NK-92 treated with Interleukin-12 subunit alpha and Interleukin-12 subunit beta, amount 100 ng/mL, for 24 hours (cell line): Measurements from ENCODE around the gene IFNL2.
"Not testable (repeated sequence)": the region's sequence is repeated elsewhere in the genome, so short reads cannot be mapped to it uniquely, and the experiment has no call there.

Experiments
- DNase-seq: peaks from one replicate; lab custom pipeline; 2025; lab: John Stamatoyannopoulos, UW

IFNL2 gene

GRCh38 chr19:39253374-39254149 is 14.6 kb upstream of the IFNL2 start:
- DNase-seq = no peak

DNA sequence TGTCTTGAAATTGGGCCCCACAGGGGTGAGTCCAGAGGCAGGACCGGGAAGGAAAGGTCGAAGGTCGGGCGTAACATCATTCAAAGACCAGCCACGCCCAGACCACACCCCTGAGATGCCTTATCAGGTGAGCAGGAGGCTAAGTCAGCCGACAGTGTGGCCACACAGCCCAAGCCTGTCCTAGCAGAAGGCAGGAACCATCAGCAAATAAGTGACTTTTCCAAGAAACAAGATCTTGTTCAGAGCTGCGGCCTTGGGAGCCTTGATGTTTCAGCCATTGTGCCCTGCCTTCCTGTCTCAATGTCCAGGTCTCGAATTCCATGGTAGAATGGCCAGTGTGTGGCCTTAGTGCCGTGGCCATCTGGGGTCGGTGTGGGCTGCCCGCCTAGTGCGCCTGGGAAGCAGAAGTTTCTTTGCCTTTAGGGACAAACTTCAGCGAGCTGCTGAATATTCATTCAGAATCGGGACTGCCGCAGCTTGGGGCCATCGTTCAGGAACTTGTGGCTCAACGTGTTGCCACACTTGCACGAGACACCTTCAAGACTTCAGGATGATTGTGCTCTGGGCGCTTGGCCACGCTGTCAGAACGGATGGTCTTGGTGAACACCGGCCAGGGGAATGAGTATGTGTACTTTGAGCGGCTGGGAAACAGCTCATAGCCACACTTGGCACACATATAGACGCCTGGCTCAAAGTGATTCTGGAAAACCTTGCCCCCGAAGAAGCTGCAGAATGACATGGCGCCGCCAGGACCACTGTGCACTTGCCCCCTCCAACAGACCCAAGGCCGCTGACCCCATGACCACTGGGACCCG is 13.5 kb upstream of the IFNL2 start:
- no peak for DNase-seq

- no peak for DNase-seq
These were observed 11.0 kb upstream of the IFNL2 start for GRCh38 chr19:39257227-39257626.

- no peak for DNase-seq
These were observed 6.5 kb upstream of the IFNL2 start for GRCh38 chr19:39261704-39262103.

DNA sequence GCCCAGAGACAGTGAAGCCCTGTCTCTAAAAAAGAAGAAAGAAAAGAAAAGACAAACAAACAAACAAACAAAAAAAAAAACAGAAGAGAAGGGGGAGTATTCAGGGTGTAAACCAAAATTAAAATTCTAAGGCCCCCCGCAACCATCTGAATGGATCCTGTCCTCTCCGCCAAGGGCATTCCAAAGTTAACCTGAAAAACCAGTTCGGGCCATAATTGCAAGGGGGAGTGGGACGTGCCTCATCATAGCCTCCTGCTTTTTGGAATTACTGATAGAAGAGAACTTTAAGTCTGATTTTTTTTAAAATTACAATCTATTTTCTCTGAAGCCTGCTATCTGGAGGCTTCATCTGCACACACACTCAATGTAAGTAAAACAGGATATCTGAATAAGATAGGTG is 5.7 kb upstream of the IFNL2 start:
- DNase-seq = no peak

- no peak for DNase-seq
These were observed 4.3 kb upstream of the IFNL2 start for GRCh38 chr19:39263912-39264305.

- DNase-seq = no peak
These were observed 3.6 kb upstream of the IFNL2 start for GRCh38 chr19:39264306-39265290.

DNA sequence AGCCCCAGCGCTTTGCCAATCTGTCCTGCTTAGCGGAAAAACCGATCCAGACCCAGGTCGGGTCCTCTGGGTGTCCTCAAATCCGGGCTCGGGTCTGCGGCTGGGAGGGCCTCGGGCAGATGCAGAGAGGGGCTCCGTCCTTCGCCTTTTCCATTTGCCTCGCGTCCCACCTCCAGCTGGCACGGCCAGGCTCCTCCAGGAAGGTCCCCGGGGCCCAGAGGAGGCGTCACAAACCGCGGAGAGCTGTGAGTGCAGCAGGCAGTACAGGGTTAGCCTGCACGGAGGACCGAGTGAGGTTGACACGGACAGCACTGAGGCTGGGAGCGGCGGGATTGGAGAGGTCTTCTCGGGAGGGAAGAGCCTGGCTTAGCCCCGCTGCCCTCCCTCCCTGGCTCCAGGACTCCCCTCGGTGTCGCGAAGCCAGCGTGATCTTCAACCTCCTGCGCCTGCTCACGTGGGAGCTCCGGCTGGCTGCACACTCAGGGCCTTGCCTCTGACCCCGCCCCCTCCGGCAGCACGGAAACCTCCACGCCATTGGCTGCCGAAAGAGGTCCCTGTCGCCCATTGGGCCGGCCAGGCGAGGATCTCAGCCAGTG is 2.8 kb upstream of the IFNL2 start:
- no peak for DNase-seq

- not testable (repeated sequence) for DNase-seq
These were observed 481 bp downstream of the IFNL2 start for GRCh38 chr19:39268531-39269223.

GRCh38 chr19:39269369-39269768 is 1.2 kb downstream of the IFNL2 start:
- DNase-seq = not testable (repeated sequence)

DNA sequence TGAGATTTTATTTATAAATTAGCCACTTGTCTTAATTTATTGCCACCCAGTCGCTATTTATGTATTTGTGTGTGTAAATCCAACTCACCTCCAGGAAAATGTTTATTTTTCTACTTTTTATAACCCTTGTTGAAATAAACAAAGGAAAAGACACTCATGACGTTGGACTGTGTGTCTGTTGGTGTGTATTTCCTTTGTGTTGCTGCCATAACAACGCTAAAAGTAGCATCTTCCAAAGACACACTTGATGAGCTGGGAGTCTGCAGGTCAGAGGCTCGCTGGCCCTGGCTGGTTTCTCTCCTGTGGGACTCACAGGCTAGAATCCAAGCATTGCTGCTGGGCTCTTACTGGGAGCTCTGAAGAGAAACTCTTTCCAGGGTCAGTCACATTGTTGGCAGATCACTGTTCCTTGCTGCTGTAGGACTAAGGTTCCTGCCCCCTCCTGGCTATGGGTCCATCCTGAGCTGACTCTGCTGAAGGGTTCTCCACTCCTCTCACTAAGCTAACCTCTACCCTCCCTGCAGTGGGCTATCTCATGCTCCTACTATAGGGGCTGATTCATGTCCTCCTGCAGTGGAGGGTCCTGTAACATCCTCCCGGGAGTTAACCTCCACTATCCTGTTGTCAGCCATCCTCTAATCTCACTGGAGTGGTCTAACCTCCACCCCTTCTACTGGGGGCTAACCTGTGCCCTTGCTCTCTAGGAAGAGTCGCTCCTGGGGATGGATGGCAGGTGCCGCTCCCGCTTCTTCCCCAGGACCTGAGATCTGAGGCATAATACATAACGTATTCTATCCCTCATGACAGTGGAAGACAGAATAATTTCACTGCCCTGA is 2.1 kb downstream of the IFNL2 start:
- no peak for DNase-seq

DNA sequence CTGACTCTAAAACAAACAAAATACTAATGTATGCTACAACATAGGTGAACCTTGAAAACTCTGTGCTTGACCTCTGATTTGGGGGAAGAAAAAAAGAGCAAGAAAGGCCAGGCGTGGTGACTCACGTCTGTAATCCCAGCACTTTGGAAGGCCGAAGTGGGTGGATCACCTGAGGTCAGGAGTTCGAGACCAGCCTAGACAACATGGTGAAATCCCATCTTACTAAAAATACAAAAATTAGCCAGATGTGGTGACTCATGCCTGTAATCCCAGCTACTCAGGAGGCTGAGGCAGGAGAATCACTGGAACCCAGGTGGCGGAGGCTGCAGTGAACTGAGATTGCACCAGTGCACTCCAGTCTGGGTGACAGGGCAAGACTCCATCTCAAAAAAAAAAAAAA is 5.7 kb downstream of the IFNL2 start:
- not testable (repeated sequence) for DNase-seq

GRCh38 chr19:39275578-39275977 is 7.4 kb downstream of the IFNL2 start:
- DNase-seq = no peak

DNA sequence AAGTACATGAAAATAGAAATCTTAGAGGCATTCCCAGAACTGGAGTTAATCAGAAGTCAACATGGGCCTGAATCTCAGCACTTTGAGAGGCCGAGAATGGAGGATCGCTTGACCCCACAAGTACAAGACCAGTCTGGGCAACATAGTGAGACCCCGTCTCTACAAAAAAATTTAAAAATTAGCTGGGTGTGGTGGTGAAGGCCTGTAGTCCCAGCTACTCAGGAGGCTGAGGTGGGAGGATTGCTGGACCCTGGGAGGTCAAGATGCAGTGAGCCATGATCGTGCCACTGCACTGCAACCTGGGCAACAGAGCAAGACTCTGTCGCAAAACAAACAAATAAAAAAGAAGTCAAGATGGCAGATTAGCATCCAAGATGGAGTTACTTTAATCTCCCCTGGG is 8.5 kb downstream of the IFNL2 start:
- DNase-seq = no peak

- DNase-seq = no peak
These were observed 9.4 kb downstream of the IFNL2 start for GRCh38 chr19:39277598-39277997.

DNA sequence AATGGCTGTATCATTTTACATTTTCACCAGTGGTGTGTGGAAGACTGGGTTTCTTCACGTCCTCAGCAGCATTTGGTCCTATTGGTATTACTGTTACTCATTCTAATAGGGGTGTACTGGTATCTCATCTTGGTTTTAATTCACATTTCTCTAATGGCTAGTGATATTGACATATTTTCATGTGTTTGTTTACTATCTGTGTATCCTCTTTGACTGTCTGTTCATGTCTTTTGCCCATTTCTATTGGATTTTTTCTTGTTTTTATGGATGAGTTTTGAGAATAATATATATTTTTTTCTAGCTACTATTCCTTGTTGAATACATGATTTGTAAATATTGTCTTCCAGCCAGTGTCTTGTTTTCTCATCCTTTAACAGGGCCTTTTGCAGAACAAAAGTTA is 13.8 kb downstream of the IFNL2 start:
- no peak for DNase-seq

DNA sequence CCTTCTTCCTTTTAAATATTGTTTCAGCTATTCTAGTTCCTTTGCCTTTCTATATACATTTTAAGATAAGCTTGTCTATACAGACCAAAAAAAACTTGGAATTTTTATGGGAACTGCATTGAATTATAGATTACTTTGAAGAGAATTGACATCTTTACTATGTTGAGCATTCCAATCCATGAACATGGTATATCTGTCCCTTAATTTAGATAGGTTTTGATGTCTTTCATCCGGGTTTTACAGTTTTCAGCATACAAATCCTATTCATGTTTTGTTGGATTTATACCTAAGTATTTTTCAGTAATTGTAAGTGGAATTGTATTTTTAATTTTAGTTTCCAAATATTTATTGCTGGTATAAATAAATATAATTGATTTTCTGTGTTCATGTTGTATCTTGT is 15.8 kb downstream of the IFNL2 start:
- no peak for DNase-seq

DNA sequence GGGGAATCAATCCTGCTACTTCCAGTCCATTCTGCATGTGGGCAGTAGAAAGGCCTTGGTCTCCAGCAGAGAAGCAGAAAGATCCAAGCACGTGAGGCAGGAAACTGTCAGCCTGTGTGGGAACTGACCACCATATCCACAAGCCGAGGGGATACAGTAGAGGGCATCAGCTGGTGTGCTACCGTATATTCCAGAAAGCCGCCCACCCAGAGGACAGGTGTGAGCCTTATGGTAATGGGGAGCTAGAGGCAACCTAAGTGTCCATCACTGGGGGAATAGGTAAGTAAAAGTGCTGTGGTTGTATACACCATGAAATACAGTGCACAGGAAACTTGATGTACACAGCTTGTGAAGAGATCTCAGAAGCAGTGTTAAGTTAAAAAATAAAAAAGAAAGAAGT is 25.2 kb downstream of the IFNL2 start:
- DNase-seq = no peak

- no peak for DNase-seq
These were observed 28.0 kb downstream of the IFNL2 start, which contains the start of gene IFNL1 for GRCh38 chr19:39296055-39296645. IFNL1 (plus strand) TSS chr19:39296407; CDS start chr19:39296422, 15 bp downstream.

- DNase-seq = no peak
These were observed 28.7 kb downstream of the IFNL2 start for GRCh38 chr19:39296906-39297305.
